GM23248 (cell line): Measurements from ENCODE around the gene QSOX1.

Experiments
- EZH2 ChIP-seq: fragments of 200-600 bp; sonication (generic); IDR thresholded peaks from 2 replicates; pipeline ENCODE4 v1.6.1; 2018; ENCODE audit warnings: antibody characterized with exemption, mild to moderate bottlenecking; ENCODE audit not compliant: insufficient read depth, poor library complexity, severe bottlenecking
- EZH2phosphoT487 ChIP-seq: fragments of 200-600 bp; sonication (generic); IDR thresholded peaks from 2 replicates; pipeline ENCODE4 v1.6.1; 2018; ENCODE audit warnings: antibody characterized with exemption, moderate library complexity, mild to moderate bottlenecking, low read depth; ENCODE audit not compliant: insufficient read depth

GRCh38 chr1:180196436-180197003, 41.9 kb downstream of the QSOX1 start:
- TF ChIP-seq EZH2phosphoT487, result no peak
- TF ChIP-seq EZH2, result no peak
